Measurements from ENCODE around the gene SLC2A6. TPM values are rescaled to one million over a fixed set of nuclear protein-coding genes. Genes with fewer than 3 reads are reported as not detected.

SLC2A6 gene
- total RNA-seq, 2 donors from 2014 or later = 15.0 to 42.3 TPM

DNA sequence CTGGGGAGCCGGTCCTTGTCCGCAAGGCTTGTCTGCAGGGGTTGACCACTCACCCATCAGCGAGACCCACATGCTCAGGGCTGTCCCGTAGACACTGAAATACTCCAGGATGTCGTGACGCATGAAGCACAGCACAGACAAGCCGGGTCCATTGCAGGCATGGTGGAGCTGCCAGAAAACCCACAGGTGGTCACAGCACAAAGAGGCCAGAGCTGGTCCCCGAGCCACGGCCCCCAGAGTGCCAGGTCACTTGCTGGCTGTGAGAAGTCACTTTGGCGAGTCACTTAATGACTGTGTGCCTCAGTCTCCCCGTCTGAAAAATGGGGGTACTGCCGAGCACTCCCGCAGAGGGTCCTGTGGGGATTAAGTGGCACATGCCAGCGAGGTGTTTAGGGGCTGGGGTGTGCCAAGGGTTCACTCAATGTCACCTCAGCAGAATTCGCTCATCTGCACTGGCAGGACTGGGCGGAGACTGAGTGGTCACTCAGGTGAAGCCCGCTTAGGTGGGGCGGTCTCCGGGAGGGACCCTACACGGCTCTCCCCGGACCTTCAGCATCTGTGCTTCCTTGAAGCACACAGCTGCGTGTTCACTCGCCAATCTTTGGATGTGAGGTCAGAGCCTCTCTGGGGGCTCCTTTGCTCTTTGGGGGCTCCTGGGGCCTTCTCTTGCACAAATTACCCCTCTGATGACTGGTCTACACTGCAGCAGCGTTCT, 41.4 kb upstream of the SLC2A6 start:
- no peaks in the 10 kb centered on the region for H3K36me3 Mint-ChIP-seq

DNA sequence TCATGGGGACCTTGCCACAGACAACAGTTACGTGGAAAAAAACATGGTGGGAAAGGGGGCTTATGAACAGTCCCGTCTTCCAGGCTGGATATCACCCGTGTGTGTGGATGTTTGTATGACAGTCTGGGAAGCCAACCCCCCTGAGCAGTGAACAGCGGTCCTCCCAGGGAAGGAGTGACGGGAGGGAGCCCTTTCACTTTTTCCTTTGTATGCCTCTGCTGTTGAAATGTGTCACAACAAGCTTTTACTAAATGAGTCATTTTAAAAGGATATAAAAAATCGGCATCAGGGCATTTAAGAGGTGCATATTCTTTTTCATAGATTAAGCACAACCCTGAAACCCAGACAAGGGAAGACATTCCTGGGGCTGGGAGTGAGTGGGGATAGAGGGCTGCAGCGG, 40.8 kb upstream of the SLC2A6 start:
- no peaks in the 10 kb centered on the region for H3K9me3 Mint-ChIP-seq
- no peak overlapping the region for H3K4me3 Mint-ChIP-seq
- no peaks in the 10 kb centered on the region for H3K36me3 Mint-ChIP-seq
- no peaks in the 10 kb centered on the region for H3K27me3 Mint-ChIP-seq
- no peak overlapping the region for H3K27ac Mint-ChIP-seq
- DNase-seq (ENCODE audit: low spot score) (no peak), ATAC-seq (no peak)
- H3K4me1 Mint-ChIP-seq (ENCODE audit: low read depth in 2 of 2) = no peaks in the 10 kb centered on the region

More for the DNA sequence above, 41.4 kb upstream of the SLC2A6 start:
- Mint-ChIP-seq H3K27me3 (no peaks in the 10 kb centered on the region), H3K4me1 (ENCODE audit: low read depth in 2 of 2) (no peaks in the 10 kb centered on the region), H3K9me3 (no peaks in the 10 kb centered on the region), H3K4me3 (no peak overlapping the region), H3K27ac (no peak overlapping the region)
- no peak for ATAC-seq
- DNase-seq (ENCODE audit: low spot score) = no peak

DNA sequence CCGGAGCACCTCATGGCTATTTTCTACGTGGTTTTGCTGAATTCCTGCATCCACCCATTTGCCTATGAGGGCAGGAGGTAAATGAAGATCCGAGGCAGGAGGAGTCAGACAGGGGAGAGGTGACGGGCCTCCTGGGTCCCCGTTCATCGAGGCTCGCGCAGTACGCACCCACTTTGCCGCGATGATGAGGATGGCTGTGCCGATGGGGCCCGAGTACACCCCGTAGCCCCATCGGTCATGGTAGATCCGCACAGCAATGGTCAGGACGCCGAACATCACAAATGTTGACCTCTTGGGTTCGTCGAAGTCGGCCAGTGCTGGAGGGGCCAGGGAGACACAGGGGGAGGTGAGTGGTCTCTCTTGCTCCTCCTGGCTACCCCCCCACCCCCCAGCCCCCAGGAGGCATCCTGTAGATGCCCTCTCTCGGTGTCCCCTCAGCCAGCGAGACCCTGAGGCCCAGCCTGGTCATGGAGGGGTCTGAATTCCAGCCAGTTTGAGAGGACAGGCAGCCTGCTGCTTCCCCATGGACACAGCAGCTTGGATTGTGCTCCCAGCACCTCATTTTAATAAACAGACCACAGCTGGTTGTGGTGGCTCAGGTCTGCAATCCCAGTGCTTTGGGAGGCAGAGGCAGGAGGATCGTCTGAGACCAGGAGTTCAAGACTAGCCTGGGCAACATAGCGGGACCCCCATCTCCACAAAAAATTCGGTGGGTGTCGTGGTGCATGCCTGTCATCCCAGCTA, 40.0 kb upstream of the SLC2A6 start:
- ATAC-seq = no peak

DNA sequence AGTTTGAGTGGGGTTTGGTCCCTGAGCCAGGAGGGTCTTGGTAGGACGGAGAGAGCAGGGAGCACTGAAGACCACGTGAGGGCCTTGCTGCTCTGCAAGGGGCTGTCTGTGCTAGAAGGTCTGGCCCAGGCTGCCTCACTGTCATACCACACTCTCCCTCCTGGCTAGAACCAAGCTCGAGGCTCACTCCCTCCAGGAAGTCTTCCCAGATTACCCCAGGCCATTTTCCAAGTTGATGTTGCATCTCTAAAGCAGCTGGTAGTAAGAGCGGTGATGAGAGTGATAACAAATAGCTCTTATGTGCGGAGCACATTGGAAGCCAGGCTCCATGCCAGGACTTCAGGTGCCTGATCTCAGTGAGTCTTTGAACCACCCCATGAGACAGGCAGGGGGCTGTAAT, 39.3 kb upstream of the SLC2A6 start:
- Mint-ChIP-seq H3K36me3 (no peaks in the 10 kb centered on the region), H3K27ac (no peak overlapping the region), H3K4me1 (ENCODE audit: low read depth in 2 of 2) (no peaks in the 10 kb centered on the region), H3K27me3 (no peaks in the 10 kb centered on the region), H3K9me3 (no peaks in the 10 kb centered on the region), H3K4me3 (no peak overlapping the region)
- DNase-seq (ENCODE audit: low spot score) (no peak), ATAC-seq (no peak)

More for the DNA sequence above, 40.0 kb upstream of the SLC2A6 start:
- Mint-ChIP-seq H3K4me3 (no peak overlapping the region), H3K4me1 (ENCODE audit: low read depth in 2 of 2) (no peaks in the 10 kb centered on the region), H3K27me3 (no peaks in the 10 kb centered on the region), H3K27ac (no peak overlapping the region), H3K9me3 (no peaks in the 10 kb centered on the region), H3K36me3 (no peaks in the 10 kb centered on the region)
- no peak for DNase-seq (ENCODE audit: low spot score)

DNA sequence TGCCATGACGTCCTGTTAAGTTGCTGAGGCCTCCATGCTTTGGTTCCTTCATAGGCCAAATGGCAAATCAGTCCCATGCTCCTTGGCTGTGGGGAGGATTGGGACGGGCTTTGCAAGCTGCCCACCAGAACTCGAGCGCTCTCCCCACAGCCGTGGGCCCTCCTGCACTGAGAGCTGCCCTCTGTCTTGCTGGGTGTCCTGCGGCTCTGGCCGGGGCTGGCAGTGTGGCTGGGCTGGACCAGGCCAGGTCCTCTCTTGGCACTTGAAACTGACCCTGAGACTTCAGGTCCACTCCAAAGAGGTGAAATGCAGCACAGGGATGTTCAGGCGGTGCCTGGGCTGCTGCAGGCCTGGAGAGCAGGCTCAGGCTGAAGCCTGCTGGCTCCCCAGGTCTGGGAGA, 38.8 kb upstream of the SLC2A6 start:
- Mint-ChIP-seq H3K4me1 (ENCODE audit: low read depth in 2 of 2) (no peaks in the 10 kb centered on the region), H3K4me3 (no peak overlapping the region), H3K9me3 (no peaks in the 10 kb centered on the region), H3K27me3 (no peaks in the 10 kb centered on the region), H3K27ac (no peak overlapping the region), H3K36me3 (no peaks in the 10 kb centered on the region)
- ATAC-seq = no peak
- no peak for DNase-seq (ENCODE audit: low spot score)

DNA sequence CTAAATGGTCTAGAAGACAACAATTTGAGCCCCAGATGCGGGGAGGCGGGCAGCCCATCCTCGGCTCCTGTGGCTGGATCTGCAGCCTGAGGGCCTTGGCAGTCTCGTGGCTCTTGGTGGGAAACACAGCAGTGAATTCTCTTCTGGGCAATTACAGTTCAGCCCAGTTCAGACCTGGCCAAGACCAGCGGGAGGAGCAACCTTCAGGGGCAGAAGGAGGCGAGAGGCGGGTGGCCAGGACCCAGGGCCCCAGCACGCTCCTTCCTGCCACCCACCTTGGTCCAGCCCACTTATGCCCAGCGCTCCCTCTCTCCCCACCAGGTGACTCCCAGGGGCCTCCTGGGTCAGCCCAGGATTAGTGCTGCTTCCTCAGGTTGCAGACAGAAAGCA, 38.1 kb upstream of the SLC2A6 start:
- DNase-seq (ENCODE audit: low spot score) = no peak
- Mint-ChIP-seq H3K4me1 (ENCODE audit: low read depth in 2 of 2) (no peaks in the 10 kb centered on the region), H3K9me3 (no peaks in the 10 kb centered on the region), H3K27ac (no peak overlapping the region), H3K27me3 (no peaks in the 10 kb centered on the region), H3K36me3 (no peaks in the 10 kb centered on the region), H3K4me3 (no peak overlapping the region)
- ATAC-seq = no peak

DNA sequence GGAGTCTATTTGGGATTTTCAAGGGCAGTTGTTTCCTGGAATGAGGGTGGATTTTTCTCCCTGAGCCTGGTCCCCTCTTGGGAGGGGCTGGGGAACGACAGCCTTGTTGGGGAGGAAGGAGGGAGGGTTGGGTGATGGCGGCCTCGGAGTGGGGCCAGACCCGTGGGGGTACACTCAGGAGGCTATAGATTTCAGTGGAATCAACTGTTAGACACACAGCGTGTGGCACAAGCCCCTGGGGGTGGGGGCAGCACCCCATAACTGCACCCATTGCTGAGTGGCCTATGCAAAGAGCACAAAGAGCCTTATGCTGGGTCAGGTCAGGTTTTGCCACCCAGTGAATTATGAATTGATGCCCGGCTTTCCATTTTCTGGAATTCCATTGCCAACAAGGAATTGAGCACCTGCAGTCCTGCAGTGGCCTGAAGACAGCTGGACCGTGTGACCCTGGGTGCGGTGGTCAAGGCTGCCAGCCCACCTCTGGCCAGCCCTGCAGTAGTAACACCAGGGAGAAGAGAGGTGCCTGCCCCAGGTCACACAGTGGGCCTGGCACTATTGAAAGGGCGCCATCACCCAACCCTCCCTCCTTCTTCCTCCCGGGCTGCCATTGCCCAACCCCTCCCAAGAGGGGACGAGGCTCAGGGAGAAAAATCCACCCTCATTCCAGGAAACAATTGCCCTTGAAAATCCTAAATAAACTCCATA, 37.5 kb upstream of the SLC2A6 start:
- Mint-ChIP-seq H3K9me3 (no peaks in the 10 kb centered on the region), H3K4me1 (ENCODE audit: low read depth in 2 of 2) (no peaks in the 10 kb centered on the region)

DNA sequence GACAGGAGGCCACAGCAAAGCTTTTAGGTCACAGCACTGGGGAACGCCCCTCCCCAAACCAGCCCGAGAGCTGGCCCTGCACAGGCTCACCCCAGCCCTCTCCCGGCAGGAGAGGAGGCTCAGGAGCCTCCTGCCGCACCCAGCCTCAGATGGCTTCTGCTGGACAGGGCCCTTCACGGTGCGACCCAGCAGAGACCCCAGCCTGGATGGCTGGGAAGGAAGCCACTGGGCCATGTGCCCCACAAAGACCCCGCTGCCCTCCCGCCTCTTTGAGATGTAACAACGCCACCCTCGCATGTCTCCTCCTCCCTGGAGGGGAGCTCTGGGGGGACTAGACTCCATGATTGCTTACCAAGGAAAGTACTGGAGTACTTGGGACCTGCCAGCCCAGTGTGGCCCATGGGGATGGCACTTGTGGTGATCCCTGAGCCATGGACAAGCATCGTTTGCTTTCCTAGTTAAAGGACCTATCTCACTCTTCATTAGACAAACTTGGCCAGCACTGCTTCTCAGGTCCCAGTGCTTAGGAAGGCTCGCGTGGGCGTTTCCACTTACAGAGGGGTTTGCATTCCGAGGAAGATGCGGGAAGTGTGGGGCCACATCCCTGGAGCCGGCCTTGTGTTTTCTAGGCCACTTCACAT, 36.8 kb upstream of the SLC2A6 start:
- Mint-ChIP-seq H3K27ac (no peak overlapping the region), H3K4me1 (ENCODE audit: low read depth in 2 of 2) (no peaks in the 10 kb centered on the region), H3K27me3 (no peaks in the 10 kb centered on the region), H3K36me3 (no peaks in the 10 kb centered on the region), H3K9me3 (no peaks in the 10 kb centered on the region), H3K4me3 (no peak overlapping the region)
- no peak for DNase-seq (ENCODE audit: low spot score)
- no peak for ATAC-seq

More for the DNA sequence above, 37.5 kb upstream of the SLC2A6 start:
- H3K36me3 Mint-ChIP-seq = no peaks in the 10 kb centered on the region
- no peak for ATAC-seq
- no peak for DNase-seq (ENCODE audit: low spot score)
- no peak overlapping the region for H3K4me3 Mint-ChIP-seq
- H3K27me3 Mint-ChIP-seq = no peaks in the 10 kb centered on the region
- H3K27ac Mint-ChIP-seq = no peak overlapping the region

DNA sequence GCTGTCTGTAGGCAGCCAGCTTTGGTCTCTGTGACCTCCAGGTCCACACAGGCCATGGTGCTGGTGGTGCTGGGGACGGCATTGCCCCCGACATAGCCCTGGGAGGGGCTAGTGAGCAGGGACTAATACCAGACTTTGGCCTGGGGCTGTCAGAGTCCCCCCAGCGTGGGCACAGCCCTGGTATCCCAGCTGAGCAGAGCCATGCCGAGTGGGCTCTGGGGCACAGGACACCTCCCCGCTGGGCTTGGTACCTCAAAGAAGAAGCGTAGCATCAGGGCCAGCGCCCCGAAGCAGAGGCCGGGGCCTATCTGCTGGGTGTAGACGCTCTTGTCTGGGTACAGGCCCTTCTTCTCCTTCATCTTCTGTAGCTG, 36.3 kb upstream of the SLC2A6 start:
- Mint-ChIP-seq H3K9me3 (no peaks in the 10 kb centered on the region), H3K27ac (no peak overlapping the region), H3K4me1 (ENCODE audit: low read depth in 2 of 2) (no peaks in the 10 kb centered on the region), H3K4me3 (no peak overlapping the region), H3K27me3 (no peaks in the 10 kb centered on the region), H3K36me3 (no peaks in the 10 kb centered on the region)
- DNase-seq (ENCODE audit: low spot score) = no peak
- ATAC-seq = no peak

DNA sequence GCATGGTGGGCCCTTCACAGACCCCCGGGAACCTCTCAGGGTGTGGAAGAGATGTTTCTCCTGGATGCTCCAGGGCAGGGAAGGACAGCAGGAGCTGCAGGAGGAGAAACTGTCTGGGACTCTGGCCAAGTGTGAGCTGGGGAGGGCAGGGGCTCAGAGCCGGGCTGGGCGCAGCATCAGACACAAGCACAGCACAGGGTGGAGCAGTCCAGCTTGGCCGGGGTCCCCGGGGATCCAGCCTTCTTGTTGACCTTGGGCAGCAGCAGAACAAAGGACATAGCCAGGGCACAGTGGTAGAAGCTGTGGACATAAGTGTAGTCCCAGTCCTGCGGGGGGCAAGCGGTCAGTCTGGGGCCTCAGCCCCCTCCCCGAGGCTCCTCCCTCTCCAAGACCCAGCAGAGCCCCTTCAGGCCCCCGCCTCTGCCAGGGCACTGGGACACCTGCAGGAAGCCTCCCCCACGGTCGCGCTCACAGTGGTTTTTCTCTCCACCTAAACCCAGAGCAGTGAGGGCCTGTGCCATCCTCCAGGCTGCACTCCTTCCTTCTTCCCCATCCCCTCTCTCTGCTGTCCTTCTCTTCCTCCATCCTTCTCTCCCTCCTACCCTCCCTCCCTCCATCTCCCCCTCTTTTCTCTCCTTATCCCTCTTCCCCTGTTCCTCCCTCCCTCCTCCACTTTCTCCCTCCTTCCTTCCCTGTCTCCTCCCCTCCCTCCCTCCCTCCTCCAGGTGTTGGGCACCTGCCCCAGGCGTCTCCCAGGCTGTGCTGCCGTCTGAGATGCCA, 35.8 kb upstream of the SLC2A6 start:
- H3K27ac Mint-ChIP-seq = no peak overlapping the region
- no peaks in the 10 kb centered on the region for H3K36me3 Mint-ChIP-seq

DNA sequence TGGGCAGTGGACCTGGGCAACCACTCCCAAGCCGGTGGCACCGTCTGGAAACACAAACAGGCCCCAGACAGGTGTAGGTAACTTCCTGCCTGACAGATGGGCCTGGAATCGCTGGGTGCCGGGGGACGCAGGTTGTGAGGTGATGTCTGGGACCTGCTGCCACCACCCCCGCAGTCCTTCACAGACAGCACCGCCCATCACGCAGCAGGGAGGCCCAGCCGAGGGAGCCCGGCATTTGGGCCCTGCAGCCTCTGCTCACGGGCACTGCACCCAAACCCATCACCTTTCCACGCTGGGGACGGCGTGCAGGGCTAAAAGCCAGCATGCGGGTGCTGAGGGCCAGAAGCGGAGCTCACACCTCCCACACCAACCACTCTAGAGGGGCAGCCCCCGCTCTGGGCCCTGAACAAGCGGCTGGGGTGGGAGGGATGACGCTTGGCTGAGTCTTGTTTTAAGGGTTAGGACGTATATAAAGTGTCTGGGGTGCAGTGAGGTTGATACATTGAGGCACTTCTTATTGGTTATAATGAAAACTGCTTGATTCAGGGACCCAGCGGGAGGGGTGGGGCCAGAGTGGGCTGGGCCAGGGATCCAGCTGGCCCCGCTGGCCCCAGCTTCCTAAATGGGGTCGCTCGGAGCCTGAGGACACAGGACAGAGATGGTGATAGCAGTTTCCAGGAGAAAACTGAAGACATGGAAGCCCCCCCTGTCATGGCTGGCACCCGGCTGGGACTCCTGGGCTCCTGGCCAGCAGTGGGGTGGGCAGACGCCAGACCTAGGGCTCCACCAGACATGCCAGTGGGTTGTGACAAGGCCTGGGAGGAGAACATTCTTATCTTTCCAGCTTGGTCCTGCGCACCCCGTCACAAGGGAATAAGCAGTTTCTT, 34.6 kb upstream of the SLC2A6 start:
- no peak overlapping the region for H3K27ac Mint-ChIP-seq
- H3K27me3 Mint-ChIP-seq = no peaks in the 10 kb centered on the region
- H3K36me3 Mint-ChIP-seq = no peaks in the 10 kb centered on the region
- H3K9me3 Mint-ChIP-seq = no peaks in the 10 kb centered on the region
- ATAC-seq (no peak), DNase-seq (ENCODE audit: low spot score) (no peak)
- peaks cover 0 to 4% of the 10 kb centered on the region in 2 donors for H3K4me1 Mint-ChIP-seq (ENCODE audit: low read depth in 2 of 2)
- no peak overlapping the region for H3K4me3 Mint-ChIP-seq

More for the DNA sequence above, 35.8 kb upstream of the SLC2A6 start:
- ATAC-seq (no peak), DNase-seq (ENCODE audit: low spot score) (no peak)
- Mint-ChIP-seq H3K4me1 (ENCODE audit: low read depth in 2 of 2) (no peaks in the 10 kb centered on the region), H3K9me3 (no peaks in the 10 kb centered on the region), H3K27me3 (no peaks in the 10 kb centered on the region), H3K4me3 (no peak overlapping the region)

DNA sequence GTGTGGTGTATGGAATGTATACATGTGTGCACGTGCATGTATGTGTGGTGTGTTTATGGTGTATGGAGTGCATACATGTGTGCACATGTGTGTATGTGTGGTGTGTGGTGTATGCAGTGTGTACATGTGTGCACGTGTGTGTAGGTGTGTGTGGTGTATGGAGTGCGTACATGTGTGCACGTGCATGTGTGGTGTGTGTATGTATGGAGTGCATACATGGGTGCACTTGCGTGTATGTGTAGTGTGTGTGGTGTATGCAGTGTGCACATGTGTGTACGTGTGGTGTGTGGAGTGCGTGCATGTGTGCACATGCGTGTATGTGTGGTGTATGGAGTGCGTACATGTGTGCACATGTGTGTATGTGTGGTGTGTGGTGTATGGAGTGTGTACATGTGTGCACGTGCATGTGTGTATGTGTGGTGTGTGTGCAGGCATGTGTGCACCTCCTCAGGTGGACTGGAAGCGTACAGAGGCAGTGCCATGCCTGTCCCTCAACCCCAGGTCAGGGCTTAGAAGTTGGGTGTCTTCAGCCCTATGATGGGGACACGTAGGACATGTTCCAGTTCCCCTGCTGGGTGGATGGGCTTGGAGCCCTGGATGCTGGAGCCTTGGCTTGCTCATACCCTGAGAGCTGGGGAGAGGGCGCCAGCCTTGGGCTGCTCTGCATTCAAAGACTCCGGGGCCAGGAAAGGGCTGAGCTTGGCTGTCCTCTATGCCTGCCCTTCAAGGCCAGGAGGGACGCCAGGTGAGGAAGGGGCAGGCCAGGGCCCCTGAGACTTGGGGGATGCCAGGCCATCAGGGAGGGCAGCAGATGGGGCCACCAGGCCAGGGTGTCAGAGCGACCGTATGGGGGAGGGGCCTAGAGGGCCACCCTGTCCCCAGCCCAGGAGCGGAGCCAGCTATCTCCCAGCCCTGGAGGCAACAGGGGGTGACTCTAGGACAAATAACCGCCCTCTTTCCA, 33.6 kb upstream of the SLC2A6 start:
- Mint-ChIP-seq H3K4me3 (no peak overlapping the region), H3K27me3 (no peaks in the 10 kb centered on the region), H3K36me3 (no peaks in the 10 kb centered on the region), H3K27ac (no peak overlapping the region), H3K9me3 (no peaks in the 10 kb centered on the region), H3K4me1 (ENCODE audit: low read depth in 2 of 2) (peaks cover 0 to 4% of the 10 kb centered on the region in 2 donors)
- DNase-seq (ENCODE audit: low spot score) (no peak), ATAC-seq (no peak)
